Dedifferentiated amniotic fluid mesenchymal stem cell (primary cell): Measurements from ENCODE around the gene CMC1.
"Not testable (repeated sequence)": the region's sequence is repeated elsewhere in the genome, so short reads cannot be mapped to it uniquely, and the experiment has no call there.

ENCODE experiments used
- DNase-seq: peaks from one replicate; pipeline ENCODE4 v3.0.0-alpha.2; 2016; ENCODE audit errors: extremely low spot score

CMC1 gene

DNA sequence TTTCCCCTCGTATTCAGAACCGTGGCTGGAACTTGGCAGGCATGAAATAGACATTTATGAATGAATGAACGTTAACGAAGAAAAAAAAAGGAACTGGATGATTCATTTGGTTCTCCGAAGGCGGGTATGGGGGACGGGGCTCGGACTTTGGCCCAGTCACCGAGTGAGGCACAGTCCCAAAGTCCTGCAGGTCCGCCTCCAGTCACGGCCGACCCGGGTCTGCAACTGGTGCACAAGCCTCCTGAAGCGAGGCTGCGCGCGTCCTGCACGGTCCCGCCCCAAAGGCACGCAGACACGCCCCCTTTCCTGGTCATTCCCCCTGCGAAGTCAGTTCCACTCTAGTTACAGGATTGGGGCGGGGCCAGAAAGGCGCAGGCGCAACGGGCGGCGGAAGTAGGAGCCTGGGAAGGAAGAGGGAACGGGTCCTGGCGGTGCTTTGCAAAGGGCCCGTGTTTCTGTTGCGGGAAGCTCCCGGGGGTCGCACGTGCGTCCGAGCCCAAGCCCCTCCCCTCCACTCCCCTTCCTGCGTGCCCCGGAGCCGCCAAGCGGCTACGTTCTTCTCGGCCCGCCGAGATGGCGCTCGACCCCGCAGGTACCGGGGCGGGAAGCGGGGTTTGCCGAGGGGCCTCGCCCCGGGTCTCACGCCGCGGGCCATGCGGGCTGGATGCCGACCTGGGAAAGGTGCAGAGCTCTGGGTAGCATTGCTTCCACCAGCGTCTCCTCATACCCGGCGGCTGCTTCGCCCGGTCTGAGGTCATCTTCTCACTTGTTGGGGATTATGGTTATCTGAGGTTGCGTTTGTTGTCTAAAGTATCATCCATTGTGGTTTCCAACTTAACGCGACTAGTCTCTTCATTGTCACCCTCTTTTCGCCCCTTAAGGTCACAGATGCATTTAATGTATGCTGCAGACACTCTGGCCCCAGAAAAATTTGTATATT lies at the start of gene CMC1:
TSS of gene CMC1 (plus strand) at position 399 of the 940 bp plus-strand sequence. CDS start at position 574, 175 bp downstream.
- peak; percentile 97 for DNase-seq

DNA sequence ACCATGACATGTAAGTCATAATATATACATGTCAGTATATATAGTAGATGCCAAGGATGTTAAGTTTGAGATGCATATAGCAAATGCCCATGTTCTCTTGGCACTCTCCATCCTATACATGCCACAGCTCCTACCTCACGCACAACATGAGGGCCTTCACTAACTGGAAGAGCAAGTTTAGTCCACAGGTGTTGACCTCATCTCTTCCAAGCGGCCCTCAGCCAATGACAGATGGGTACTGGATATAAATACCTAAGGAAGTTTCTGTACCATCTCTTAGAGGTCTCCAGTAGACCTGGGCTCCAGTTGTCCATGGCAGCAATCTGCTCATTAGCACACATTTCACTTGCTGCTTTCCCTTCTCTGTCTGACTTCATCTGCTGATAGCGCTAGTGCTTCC lies 43.3 kb upstream of the CMC1 start:
- DNase-seq, result no peak

- DNase-seq, result no peak
Measured at GRCh38 chr3:28198974-28199373, 42.4 kb upstream of the CMC1 start.

- DNase-seq, result not testable (repeated sequence)
Measured at GRCh38 chr3:28199643-28200042, 41.8 kb upstream of the CMC1 start.

DNA sequence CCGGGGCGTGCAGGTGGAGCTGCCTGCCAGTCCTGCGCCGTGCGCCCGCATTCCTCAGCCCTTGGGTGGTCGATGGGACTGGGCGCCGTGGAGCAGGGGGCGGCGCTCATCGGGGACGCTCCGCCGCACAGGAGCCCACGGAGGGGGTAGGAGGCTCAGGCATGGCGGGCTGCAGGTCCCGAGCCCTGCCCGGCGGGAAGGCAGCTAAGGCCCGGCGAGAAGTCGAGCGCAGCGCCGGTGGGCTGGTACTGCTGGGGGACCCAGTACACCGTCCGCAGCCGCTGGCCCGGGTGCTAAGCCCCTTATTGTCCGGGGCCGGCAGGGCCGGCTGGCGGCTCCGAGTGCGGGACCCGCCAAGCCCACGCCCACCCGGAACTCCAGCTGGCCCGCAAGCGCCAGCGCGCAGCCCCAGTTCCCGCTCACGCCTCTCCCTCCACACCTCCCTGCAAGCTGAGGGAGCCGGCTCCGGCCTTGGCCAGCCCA lies 41.0 kb upstream of the CMC1 start:
- DNase-seq, result not testable (repeated sequence)

DNA sequence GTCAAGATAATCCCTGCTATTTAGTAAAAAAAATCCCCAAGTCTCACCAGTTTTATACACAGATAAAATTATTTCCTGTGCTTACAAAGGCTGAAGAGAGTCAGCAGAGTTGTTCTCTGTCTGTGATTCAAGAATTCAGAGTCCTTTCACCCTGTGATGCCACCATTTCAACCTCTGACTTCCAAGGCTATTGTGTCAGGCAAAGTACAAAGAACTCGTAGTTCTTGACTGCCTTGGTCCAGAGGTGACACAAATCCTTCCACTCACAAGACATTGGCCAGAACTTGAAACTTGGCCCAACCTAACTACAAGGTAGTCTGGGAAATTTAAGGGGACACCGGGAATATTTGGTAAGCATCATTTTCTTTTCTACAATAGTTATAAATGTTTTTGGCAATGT lies 34.9 kb upstream of the CMC1 start:
- no peak for DNase-seq

- no peak for DNase-seq
Measured at GRCh38 chr3:28207000-28207733, 34.3 kb upstream of the CMC1 start.

GRCh38 chr3:28210968-28211713 lies 30.3 kb upstream of the CMC1 start:
- DNase-seq, result no peak

- no peak for DNase-seq
Measured at GRCh38 chr3:28212681-28213080, 28.7 kb upstream of the CMC1 start.

DNA sequence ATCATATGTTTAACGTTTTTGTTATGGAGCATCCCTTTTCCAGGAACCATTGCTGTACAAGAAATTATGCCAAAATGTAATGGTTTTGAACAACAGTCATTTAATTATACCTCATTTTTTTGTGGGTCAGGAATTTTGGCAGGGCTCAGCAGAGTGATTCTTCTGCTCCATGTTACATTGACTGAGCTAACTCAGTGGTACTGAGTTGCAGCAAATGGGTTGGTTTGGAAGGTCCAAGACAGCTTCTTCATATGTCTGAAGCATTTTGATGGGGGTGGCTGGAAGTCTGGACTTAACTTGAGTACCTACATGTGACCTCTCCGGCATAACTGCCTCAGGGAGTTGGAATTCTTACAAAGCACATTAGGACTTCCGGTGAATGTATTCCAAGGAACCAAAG lies 26.0 kb upstream of the CMC1 start:
- no peak for DNase-seq

DNA sequence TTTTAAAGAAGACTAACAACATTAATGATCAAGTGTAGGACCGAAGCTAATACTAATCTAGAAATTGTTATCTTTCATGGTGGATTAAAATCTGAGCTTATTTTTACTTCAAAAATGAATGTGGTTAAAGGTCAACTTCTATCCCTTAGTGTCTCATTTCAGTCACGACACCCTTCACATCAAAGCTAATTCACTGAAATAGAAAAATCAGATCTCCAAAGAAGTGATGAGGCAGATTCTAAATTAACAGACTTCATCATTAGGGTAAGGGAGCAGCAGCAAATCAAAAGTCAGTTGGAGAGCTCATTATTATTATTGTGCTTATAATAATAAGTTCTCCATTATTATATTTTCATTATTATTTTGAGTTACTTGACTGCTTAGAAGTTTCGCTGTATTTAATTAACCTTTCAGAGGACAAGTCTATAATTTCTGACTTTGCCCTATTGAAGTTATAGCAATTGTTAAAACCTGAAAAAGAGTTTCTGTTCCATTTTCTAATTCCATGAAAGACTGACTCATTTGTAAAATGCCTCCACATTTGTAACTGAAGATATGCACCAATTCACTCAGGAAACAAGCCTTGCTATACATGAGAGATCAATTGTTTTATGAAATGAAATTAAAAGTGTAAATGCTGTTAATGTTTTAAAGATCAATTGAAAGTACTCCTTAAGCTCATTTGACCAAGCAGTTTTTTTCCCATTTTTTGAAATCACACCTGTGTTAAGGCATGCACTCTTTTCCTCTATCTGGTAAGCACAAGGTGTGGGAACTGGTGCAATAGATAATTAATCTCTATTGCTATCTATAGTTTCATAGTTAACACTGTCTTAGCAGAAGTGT lies 23.1 kb upstream of the CMC1 start:
- no peak for DNase-seq

DNA sequence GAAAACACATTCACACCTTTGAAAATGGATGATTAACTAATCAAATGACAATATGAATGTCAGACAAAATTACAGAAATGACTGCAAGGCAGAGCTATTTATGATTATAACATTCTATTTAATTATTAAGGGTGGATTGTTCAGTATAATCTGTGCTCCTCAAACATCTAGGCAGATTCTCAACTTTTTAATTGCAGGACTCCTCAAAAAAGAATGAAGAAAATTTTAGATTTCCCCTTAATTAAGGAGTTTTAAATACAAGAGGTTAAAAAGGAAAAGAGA lies 22.6 kb upstream of the CMC1 start:
- no peak for DNase-seq

DNA sequence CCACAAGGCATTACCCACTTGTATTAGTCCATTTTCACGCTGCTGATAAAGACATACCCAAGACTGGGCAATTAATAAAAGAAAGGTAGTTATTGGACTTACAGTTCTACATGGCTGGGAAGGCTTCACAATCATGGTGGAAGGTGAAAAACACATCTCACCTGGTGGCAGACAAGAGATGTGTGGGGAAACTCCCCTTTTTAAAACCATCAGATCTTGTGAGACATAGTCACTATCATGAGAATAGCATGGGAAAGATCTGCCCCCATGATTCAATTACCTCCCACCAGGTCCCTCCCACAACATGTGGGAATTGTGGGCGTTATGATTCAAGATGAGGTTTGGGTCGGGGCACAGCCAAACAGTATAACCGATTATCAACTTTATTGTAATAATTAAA lies 17.0 kb upstream of the CMC1 start:
- no peak for DNase-seq

DNA sequence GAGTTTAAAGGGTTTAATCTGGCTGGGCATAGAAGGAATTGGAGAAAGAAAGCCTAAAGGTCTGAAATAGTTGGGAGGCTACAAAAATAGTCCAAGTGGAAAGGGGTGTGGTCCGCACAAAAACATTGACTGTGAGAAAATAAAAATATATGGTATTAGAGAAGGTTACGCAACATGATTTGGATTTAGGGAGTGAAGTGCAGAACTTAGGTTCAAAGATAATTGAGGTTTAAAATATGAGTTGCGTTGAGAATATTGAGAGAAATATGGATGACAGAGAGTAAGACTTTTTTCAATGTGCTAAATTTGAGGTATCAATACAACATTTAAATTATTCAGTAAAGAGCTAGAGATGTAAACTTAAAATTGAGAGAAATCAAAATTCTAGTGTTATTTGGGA lies 15.4 kb upstream of the CMC1 start:
- no peak for DNase-seq

DNA sequence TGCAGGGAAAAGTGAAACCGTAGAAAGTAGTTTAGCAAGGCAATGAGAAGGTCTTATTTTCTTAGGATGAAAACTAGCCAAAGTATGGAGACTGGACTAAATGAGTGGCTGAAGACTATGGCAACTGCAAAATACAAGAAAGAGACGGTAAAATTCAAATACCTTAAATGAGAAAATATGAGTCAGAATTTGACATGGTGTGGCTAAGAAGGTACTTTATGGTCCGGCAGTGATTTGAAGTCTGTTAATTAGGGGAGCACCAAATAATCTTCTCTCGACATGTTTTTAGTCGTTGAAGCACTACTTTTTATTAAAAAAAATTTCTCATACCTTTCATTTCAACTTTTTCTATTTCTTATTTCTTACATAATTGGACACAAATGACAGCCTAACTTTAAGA lies 12.8 kb upstream of the CMC1 start:
- DNase-seq, result no peak

GRCh38 chr3:28232659-28233058 lies 8.8 kb upstream of the CMC1 start:
- DNase-seq, result no peak

DNA sequence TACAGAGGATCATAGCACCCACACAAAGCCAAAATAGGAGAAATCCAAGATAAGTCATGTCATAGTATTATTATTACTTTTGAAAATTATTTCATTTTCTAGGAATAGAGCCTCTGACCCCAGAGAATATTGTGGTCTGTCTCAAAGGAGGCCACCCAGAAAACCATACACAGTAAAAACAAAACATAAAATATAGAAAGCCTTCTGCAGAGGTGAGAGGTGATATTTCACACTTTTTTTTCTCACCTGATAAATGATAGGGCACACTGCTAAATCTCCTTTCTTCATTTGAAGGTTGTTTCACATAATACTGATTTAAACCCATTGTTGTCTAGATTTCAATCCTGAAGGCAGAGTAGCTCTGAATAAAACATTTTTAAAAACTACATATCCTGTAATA lies 7.0 kb upstream of the CMC1 start:
- DNase-seq, result no peak

DNA sequence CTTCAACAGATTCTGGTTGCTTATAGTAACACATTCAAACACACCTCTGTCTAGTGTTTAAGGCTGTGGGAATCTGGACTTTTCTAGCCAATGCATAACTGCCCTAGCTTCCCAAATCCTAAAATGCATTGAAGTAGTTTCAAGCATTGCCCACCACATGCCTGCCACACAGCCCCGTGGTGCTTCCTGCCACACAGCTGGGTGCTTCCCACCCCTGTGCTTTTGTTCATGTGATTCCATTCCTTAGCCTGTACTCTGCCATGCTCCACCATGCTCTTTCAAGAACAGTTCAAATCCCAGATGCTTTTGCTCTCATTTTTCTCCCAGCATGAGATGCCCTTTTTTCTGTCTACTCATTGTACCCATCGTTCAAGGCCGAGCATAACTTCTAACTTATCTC lies 2.3 kb upstream of the CMC1 start:
- no peak for DNase-seq

GRCh38 chr3:28240441-28240840 lies 978 bp upstream of the CMC1 start:
- DNase-seq, result no peak

DNA sequence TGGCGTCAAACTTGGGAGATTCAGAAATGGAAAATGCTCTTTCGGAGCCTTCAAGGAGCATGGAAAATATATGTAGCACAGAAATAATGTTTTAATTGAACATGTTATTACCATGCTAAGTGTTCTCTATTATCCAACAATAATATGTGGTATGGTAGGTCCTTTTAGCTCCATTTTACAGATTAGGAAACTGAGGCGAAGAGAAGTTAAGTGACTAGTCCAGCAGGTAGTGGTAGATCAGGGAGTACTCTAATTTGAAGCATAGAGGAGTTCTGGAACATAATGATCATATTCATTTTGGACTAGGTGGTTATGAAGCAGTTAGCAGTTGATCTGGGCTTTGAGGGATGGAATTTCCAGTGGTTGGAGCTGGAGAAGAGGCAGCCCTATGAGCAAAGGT lies 1.1 kb downstream of the CMC1 start:
- DNase-seq, result no peak

DNA sequence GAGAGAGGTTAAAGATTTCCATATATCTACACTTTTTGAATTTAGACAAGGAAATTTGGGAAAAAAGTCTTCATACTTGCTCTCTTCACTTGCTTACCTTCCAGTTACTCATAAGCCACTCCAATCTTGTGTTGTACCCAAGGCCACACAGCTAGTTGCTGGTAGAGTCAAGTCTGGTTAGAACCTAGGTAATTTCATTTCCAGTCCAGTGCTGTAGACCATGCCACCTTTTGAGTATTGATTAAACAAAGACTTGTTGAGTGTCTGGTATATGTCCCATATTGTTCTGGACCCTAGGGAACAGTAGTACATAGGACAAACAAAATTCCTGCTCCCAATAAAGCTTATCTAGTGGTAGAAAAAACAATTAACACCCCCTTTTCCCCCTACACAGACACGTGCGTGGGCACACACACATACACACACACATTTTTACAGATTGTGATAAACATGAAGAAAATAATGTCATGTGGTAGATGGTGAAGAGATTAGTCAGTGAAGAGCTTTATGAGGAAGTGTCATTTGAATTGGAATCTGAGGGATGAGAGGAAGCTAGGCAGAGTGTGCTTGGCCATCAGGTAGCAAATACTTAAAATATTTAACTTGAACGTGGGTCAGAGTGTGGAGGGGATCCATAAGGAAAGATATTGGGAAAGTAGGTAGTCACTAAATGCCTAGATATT lies 2.1 kb downstream of the CMC1 start:
- no peak for DNase-seq
